T1000 (cell line): Measurements from ENCODE around the gene MAGI2.

Experiments used
- DNase-seq: peaks from one replicate; lab custom pipeline; 2025; ENCODE audit warnings: mixed read lengths; lab: John Stamatoyannopoulos, UW

Gene MAGI2

DNA sequence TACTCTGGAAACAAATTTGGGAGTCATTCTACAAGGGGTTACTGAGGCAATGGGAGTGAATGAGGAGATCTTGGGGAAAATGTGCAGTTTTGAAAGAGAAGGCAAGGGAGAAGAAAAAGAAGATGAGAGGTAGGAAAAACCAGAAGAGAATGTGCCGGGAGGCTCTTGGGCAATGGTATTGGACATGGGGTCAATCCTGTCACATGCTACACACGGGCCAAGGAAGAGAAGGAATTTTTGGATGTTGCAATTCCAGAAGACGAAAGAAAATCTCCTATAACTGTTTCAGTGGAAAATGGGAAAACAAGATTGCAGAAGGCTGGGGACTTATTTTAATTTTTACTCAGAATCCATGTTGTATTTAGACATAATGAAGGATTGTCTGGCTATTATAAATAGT lies 1039.9 kb downstream of the MAGI2 start:
- no peak for DNase-seq

DNA sequence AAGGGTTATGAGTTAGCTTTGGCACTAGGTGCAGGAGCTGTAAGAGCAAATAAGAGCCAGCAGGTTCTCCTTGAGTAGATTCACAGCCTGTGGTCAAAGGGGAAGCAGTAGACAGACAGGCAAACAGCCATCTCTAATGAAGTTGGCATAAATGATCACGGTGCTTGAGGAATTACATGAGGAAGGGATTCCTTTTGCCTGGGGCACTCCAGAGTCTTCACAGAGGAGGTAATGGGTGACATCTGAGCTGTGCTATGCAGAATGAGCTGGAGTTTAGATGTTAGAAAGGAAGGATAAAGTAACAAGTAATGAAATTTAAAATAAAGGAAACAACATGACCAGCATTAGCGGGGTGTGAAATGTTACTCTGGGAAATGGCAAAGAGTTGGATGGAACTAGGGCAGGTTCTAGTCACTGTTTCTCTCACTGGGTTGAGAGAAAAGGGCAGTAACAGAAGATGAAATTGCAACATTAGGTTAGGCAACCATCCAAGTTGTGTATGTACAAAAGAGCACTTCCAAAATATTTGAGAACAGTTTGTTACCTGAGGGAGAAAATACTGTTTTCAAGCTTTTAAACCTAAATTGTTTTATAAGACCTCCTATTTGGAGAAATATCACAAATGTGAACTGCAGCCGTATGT lies 1041.1 kb downstream of the MAGI2 start:
- DNase-seq = no peak

DNA sequence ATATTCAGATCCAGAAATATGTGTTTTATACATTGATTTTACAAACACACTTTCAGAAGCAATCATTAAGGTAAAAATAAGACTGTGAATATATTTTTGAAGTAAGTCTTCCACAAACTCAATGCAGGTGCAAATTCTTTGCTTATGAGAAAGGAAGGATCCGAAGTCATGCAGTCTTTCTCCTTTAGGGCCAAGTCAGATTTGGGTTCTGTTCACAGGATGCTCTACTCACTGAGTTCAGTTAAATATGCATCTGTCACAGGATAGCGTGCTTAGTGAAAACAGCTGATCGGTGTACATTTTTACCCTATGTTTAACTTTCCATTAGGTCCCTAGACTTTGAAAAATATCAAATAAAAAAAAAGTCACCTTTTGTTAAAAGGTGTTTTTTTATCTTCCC lies 1046.4 kb downstream of the MAGI2 start:
- no peak for DNase-seq

DNA sequence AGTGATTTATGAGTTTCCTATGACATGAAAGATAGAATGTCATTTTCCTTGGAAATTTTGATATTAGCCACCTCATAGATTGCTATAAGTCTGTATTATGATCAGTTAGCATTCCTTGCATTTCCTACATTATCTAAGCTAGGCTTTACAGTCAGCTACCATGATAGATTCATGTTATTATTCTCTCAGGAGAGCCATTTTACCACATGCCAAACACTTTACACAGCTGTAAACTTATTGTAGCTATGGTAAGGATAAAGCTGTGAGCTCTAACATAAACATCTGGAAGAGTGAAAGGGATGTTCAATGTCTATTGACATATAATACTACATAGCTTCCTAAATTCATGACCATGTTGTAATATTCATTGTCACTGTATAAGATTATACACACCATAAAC lies 1046.9 kb downstream of the MAGI2 start:
- DNase-seq = no peak

DNA sequence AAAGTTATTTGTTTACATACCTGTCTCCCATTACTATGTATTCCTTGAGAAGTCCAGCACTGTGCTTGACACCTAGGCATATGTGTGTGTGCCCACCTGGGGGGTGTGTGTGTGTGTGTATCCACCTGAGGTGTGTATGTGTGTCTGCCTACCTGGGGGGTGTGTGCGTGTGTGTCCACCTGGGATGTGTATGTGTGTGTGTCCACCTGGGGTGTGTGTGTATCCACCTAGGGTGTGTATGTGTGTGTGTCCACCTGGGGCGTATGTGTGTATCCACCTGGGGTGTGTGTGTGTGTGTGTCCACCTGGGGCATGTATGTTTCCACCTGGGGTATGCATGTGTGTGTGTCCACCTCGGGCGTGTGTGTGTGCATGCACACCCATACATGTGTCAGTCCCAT lies 1051.4 kb downstream of the MAGI2 start:
- no peak for DNase-seq

DNA sequence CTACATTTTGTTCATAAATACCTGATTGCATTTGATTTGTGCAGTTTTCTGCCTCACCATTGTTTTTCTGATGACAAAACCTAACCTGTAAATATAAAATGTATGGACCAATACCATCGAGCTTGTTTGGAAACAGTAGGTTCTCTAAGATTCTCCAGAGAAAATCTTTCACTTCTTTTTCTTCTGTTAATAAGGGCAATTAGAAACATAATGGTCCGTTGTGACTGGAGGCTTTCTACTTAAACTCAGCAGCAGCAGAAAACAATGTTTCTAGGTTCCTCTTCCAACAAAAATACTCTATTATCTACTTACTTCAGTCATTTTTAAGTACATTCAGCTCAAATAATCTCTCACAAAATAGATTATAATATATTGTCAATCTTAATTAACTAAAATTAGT lies 1053.4 kb downstream of the MAGI2 start:
- DNase-seq = no peak

DNA sequence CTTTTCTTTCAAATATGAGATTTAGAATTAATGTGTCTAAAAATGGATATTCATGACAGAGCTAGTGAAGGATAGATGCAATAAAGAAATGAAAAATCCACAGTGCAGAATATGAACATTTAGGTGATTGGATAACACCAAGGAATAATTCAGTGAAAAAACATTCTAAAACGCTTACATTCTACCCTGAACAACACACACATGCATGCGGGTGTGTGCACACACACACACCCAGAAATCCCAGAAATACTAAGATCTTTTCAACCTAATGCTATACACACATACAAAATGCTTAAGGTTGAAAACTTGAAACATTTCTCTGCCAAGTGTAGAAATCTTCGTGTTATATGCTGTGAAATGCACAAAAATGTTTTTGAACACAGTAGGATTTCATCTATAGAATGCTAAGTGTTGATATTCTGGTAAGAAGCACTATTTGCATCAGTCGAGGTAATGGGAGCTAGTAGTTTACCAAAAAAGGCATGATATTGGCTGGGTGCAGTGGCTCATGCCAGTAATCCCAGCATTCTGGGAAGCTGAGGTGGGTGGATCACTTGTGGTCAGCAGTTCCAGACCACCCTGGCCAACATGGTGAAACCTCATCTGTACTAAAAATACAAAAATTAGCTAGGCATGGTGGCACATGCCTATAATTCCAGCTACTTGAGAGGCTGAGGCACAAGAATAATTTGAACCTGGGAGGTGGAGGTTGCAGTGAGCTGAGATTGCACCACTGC lies 1054.3 kb downstream of the MAGI2 start:
- no peak for DNase-seq

DNA sequence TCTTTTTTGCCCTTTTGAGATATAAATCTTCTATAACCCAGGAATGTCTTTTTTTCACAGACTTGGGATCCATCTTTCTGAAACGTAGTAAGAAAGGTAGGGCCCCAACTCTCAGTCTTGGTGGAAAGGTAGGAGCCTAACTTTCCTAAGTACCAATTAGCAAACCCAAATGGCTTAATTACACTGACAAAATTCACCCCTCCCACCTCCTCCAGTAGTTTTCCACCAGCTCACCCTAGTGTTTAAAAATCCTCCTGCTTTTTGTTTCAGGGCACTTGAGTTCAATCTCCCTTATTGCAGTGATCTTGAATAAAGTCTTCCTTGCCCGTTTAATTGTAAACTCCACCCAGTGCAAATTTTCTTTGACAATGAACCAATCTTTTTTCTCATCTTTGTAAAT lies 1054.9 kb downstream of the MAGI2 start:
- DNase-seq = no peak

DNA sequence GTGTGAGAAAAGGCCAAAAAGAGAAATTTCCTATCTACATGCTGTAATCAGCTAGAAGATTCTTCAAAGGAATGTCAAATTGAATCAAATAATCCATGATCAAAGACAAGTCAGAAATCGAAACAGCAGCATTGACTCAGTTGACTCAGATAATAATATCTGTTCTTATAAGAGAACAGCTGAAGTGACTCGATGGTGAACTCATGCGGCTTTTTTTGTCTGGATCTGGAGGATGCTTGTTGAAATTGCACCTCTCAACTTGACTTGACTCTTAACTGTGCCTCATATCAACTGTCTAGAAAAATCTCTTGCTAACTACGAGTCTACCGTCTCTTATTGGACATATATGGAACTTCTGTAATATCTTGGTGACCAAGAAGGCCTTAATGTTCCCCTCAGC lies 1055.4 kb downstream of the MAGI2 start:
- DNase-seq = no peak

DNA sequence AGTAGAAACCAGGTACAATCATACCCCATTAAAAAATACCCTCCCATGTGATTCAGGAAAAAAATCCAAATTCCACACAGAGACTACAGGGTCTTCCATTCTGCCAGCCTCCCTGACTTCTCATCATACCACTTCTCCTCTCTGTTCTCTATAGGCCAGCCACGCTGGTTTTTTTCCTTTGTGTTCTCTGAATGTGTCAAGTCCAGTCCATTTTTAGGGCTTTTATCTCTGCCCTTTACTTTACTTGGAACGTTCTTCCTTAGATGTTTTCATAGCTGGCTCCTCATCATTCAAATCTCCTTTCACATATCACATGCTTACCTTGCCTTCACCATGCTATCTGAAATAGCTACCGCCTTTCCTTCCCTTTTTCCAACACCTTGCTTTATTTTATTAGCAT lies 1057.3 kb downstream of the MAGI2 start:
- no peak for DNase-seq

DNA sequence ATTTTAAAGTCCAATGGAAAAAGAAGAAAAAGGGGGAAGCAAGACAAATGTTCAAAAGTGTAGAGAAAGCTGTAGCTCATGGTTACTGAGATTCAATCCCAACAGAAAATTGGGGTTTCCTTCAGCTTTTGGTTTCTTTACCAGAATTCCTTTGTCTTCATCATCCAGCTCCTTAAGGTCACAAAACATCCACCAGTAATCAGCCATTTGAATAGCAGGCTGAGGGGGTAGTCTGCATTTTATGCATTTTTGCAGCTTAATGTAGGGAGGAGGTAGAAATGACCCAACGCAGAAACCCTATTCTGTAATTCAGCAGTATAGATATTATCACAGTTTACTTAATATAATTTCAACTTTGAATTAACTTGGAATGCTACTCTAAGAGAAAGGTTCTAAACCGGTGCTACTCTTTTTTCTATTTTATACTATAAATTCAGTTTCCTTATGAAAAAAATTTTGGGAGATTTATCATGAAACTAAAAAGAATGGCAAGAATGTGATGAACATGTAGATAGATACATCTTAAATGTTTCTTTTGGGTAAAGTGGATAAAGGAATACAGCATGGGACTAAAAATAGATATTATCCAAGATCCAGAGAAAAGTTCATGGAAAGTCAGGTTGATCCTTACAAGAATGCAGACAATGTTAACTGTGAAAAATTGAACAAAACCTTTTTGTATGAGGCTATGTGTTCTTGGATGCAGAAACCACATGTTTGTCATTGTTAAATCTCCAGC lies 1058.0 kb downstream of the MAGI2 start:
- DNase-seq = no peak

DNA sequence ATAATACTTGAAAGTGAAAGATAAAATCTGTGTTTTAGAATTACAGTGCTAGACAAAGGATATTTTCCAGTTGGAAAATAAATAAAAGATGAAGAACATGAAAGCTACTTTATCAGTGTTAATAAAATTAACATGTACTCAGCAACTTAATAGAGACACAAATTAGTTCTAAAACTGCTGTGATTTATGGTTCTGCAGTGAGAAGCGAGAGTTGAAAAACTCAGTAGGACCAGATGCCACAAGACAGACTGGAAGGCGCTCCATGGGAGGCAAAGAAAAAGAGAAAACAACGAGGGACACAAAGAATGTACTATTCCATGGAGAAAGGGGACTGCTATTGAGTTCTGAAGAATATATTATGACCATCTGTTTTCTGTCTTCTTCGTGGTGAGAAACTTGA lies 1064.4 kb downstream of the MAGI2 start:
- no peak for DNase-seq

DNA sequence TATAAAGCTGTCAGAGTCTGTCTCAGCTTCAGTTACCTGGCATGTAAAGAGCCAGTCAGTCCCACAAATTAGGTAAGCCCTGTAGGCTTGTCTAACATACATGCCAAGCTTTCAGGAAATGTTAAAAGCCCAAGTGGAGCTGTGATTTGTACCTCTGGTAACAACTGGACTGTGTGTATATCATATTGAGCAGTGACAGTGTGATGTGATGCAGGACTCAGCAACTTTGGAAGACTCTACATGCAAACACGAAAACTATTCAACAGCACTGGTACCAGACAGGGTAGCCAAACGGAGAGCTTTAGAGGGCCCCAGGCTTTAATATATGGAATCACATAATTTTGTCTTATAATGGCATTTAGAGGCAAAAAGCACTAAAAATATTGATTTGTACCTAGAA lies 1066.9 kb downstream of the MAGI2 start:
- DNase-seq = no peak

DNA sequence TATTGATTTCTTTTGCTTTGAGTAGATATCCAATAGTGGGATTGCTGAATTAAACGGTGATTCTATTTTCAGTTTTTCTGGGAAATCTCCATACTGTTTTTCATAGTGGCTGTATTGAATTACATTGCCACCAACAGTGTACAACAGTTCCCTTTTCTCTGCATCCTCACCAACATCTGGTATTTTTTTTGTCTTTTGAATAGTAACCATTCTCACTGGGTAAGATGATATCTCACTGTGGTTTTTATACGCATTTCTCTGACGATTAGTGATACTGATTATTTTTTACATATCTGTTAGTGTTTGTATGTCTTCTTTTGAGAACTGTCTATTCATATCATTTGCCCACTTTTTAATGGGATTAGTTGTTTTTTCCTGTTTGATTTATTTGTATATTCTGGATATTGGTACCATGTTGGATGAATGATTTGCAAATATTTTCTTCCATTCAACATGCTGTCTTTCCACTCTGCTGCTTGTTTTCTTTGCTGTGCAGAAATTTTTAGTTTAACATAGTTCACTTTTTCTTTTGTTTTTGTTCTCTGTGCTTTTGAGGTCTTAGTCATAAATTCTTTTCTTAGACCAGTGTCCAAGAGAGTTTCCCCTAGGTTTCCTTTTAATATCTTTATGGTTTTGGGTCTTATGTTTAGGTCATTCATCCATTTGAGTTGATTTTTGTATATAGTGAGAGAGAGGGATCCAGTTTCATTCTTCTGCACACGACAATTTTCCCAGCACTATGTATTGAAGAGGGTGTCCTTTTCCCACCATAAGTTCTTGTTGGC lies 1070.2 kb downstream of the MAGI2 start:
- no peak for DNase-seq

DNA sequence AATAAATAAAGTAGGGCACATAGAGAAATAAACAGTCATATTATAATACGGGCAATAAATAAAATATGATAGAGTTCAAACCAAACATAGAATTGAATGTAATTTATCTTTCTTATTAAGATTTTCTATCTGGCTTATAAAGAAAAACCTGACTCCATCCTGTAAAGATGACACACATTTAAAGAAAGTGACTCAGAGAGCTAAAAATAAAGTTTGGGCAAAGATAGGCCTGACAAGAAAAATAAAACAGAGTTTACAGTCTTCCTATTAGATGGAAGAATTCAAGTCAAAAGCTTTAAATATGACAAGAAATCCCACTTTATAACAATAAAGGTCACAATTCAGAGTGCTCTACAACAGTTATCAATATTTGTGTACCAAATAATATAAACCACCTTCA lies 1074.3 kb downstream of the MAGI2 start:
- DNase-seq = no peak

DNA sequence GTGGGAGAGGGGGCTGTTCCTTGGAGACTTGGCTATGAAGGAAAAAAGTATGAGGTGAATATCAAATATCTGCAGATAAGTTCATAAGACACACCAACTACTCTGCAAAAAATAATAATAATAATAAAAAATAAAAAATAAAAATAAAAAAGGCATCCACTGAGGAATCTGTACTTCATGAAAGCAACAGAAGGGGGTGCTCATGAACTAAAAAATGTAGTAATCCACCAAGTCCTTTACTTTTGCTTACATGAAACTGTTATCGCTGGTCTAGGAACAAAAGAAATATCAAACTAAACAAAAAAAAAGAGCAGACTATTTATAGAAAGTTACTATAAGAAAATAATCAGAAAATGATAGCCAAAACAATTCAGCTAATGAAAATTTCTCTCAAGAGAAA lies 1075.9 kb downstream of the MAGI2 start:
- DNase-seq = no peak

DNA sequence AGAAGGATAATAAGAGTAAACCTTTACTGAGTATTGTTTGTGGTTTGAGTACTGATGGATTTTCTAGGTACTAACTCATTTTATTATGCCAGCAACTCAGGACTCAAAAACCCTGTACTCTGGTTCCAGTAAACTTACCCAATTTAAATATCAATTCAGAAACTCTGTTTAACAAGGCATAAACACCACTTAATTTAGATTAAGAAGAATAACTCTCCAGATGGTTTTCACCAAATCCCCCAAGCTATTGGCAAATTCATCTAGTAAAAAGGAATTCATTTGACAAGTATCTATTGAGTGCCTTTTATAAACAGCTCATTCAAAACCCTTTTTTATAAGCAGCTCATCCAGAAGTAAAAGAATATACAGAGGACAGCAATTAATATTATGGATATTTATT lies 1082.5 kb downstream of the MAGI2 start:
- DNase-seq = no peak

DNA sequence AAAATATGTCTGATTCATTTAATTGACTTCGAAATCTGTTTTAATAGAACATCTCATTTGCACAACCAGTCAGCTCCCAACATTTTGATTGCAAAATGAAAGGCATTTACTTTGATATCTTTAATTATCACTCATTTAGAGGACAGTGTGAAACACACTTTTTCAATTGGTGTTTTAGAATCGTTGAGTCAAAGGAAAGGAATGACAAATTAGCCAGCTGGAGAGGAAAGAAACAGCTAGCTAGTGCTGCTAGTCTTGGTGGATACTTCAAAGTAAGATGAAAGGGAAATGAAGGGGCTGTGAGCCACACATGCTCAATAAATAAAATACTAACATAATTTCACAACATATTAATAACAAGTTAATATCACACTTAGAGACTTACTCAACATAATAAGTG lies 1084.7 kb downstream of the MAGI2 start:
- DNase-seq = no peak

DNA sequence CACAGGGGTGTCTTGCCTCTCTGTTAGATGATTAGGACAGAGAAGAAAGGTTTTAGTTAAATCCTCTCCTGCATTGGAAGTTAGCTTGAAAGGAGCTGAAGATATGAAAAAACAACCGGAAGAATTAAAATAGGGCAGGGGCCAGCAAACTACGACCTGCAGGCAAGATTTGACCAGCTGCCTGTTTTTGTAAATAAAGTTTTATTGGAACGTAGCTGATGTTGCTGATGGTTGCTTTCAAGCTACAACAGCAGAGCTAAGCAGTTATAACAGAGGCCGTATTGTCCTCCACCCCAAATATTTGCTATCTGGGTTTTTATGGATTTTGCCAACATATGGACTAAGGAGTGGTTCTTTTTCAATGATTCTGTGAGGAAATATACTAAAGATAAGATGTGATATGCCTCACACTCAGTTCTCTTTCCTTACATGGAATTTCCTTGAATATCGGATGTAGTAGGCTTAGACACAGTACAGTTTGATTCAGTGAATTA lies 1086.1 kb downstream of the MAGI2 start:
- no peak for DNase-seq

DNA sequence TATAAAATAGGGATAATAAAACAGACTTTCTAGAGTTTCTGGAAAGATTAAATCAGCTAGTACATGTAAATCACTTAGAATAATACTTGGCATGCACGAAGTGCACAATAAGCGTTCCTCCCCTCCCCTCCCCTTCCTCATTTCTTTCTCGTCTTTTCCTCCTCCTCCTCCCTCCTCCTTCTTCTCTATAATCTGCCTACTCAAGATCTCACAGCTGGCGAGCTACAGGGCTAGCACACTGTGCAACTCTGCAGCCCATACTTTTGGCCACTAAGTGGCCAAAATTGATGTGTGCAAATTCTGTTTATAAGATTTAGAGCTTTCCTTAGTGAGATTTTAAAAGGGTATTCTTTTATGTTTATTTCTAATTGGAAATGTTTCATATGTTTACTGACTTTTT lies 1089.6 kb downstream of the MAGI2 start:
- no peak for DNase-seq

DNA sequence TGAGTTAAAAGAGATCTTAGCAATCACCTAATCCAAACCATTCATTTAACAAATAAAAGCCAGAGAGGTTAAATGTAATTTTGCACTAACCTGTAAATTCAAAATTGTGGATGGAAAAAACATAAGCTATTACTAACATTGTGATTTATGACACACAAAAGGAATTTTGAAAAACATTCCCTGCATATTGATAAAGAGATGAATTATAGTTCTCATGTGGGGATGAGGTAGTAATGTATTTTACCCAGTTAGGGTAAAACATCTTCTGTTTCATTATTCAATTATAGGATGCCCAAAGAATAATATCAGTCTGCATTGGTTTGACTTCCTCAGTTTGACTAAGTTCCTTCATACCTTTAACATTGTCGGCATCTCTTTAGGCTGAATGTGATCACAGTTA lies 1093.6 kb downstream of the MAGI2 start:
- no peak for DNase-seq

DNA sequence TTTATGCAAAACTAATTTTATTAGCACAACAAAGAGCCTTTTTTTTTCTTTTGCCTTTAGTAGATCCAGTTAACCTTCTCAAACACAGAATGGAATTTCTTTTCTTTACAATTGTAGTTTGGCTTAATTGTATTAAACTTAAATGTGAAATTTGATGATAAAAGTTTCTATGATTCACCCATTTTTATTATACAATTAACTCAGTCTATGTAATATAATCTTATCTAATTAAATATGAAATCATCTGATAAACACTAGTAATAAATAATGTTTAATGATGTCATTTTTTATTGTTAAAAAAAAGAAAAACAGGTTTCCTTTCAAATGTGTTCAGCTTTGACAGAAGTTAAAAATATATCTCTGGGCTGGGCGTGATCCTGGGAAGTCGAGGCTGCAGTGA lies 1095.8 kb downstream of the MAGI2 start:
- DNase-seq = no peak
